SK-N-MC (cell line): ENCODE measurements around the gene PRCP.

Experiments used
- EZH2 ChIP-seq: fragments of 200-600 bp; sonication (generic); IDR thresholded peaks from one replicate; pipeline ENCODE4 v1.6.1; 2017; ENCODE audit warnings: antibody characterized with exemption
- POLR2AphosphoS5 ChIP-seq: IDR thresholded peaks from 2 replicates; pipeline ENCODE4 v1.6.1; 2012; ENCODE audit warnings: mild to moderate bottlenecking, low read depth, low read length, borderline replicate concordance

DNA sequence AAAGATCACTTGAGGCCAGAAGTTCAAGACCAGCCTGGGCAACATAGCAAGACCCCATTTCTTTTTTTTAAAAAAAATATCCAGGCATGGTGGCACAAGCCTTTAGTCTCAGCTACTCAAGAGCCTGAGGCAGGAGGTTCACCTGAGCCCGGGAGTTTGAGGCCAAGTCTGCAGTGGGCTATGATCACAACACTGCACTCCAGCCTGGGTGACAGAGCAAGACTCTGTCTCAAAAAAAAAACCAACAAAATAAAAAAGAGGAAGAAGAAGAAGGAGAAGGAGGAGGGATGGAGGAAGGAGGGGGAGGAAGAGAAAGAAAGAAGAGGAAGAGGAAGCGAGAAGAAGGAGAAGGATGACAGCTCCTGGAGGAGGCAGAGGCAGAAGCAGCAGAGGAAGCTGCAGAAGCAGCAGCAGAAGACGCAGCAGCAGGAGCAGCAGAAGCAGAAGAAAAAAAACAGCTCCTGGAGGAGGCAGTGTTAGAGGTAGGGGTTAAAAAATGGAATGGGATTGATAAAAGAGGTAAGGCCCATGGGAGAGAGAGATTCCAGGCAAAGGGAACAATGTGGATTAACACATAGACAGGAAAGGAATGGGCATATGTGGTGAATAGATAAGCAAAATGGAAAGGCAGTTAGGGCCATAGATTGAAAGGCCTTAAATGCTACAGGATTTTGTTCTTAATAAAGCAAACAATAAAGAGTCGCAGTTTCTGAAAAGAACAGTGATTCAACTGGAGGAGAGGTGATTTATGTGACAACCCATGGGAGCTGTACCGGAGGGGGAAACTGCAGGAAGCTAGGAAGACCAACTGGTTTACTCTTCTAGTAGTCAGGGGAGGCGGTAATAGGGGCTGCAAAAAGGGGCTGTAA is 10.9 kb downstream of the PRCP start:
- TF ChIP-seq EZH2 = no peak
- no peak for TF ChIP-seq POLR2AphosphoS5
